Naive B cell (primary cell): ENCODE data around the gene PIP4K2B. TPM values are rescaled to one million over a fixed set of nuclear protein-coding genes. Genes with fewer than 3 reads are reported as not detected.
"Not testable (repeated sequence)": the region's sequence is repeated elsewhere in the genome, so short reads cannot be mapped to it uniquely, and the experiment has no call there.

Experiments used
- ATAC-seq, 2 donors: fragments of 150-1000 bp; cut with Tn5 transposase; 2 replicates each; pipeline ENCODE4 v1.10.0; 2021; ENCODE audit warnings: low read depth in 2 of 2, mild to moderate bottlenecking in 2 of 2, moderate library complexity in 2 of 2
- DNase-seq: peaks from one replicate; pipeline ENCODE4 v3.0.0; 2022
- H3K27ac Mint-ChIP-seq, 6 donors: one replicate each; pipeline ENCODE4 v1.8.0; 2020 to 2022; ENCODE audit warnings: mild to moderate bottlenecking in 6 of 6, mixed read lengths in 6 of 6, moderate library complexity in 5 of 6, inconsistent platforms in 2 of 6
- H3K27me3 Mint-ChIP-seq, 3 donors: one replicate each; pipeline ENCODE4 v1.8.0; 2021 to 2022; ENCODE audit warnings: mixed read lengths in 3 of 3, mild to moderate bottlenecking in 1 of 3
- H3K36me3 Mint-ChIP-seq, 2 donors: one replicate each; pipeline ENCODE4 v1.8.0; 2020 to 2022; ENCODE audit warnings: mixed read lengths in 2 of 2, inconsistent platforms in 1 of 2, mild to moderate bottlenecking in 1 of 2
- H3K4me1 Mint-ChIP-seq, 3 donors: one replicate each; pipeline ENCODE4 v1.8.0; 2020 to 2022; ENCODE audit warnings: mixed read lengths in 3 of 3, inconsistent platforms in 1 of 3, mild to moderate bottlenecking in 1 of 3, moderate library complexity in 1 of 3
- H3K4me3 Mint-ChIP-seq, 8 donors: one replicate each; pipeline ENCODE4 v1.8.0; 2020 to 2022; ENCODE audit warnings: mild to moderate bottlenecking in 8 of 8, mixed read lengths in 8 of 8, moderate library complexity in 8 of 8, inconsistent platforms in 2 of 8
- H3K9me3 Mint-ChIP-seq, 7 donors: one replicate each; pipeline ENCODE4 v1.8.0; 2020 to 2022; ENCODE audit warnings: mixed read lengths in 7 of 7, mild to moderate bottlenecking in 5 of 7, inconsistent platforms in 2 of 7, moderate library complexity in 1 of 7
- polyA plus RNA-seq, 6 donors: library from polyadenylated mRNA; unstranded; fragments of 300-500 nt; fragmentation: Illumina TruSeq; gene quantifications; one replicate each; pipeline ENCODE4 v1.2.3, GENCODE V29; 2021; ENCODE audit warnings: low read depth in 6 of 6

The PIP4K2B gene
- polyA plus RNA-seq, 6 donors from 2014 or later = 10.1 to 14.5 (median 11.8) TPM

GRCh38 chr17:38796451-38797157, 2.8 kb downstream of the PIP4K2B start:
- no peak for DNase-seq
- Mint-ChIP-seq H3K9me3 (no peaks in the 10 kb centered on the region), H3K27ac (peak overlapping the region in 1 of 6 donors; percentile 11), H3K36me3 (peaks cover 5 to 6% of the 10 kb centered on the region in 2 donors), H3K4me3 (peak overlapping the region in 3 of 8 donors; percentile 66 to 98 (median 94)), H3K27me3 (no peaks in the 10 kb centered on the region), H3K4me1 (peaks cover 35 to 51% (median 46%) of the 10 kb centered on the region in 3 donors)
- ATAC-seq = no peak

DNA sequence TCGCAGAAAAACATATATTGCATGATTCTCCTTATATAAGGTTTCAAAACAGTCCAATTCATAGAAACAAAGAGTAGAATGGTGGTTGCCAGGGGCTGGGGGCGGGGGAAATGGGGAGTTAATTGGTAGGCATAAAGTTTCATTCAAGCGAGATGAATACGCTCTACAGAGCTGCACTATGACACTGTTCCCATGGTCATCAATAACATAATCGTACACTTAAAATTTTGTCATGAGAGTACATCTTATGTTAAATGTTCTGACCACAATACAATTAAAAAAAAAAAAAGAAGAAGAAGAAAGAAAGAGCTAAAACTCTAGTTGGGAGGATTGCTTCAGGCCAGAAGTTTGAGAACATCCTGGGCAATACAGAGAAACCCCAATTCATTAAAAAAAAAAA, 5.1 kb downstream of the PIP4K2B start:
- Mint-ChIP-seq H3K27me3 (no peaks in the 10 kb centered on the region), H3K4me3 (no peak overlapping the region), H3K27ac (peak overlapping the region in 1 of 6 donors; percentile 30), H3K9me3 (no peaks in the 10 kb centered on the region), H3K36me3 (peaks cover 0 to 6% of the 10 kb centered on the region in 2 donors), H3K4me1 (peaks cover 28 to 52% (median 43%) of the 10 kb centered on the region in 3 donors)
- no peak for ATAC-seq
- no peak for DNase-seq

- H3K27ac Mint-ChIP-seq = no peak overlapping the region
- no peak overlapping the region for H3K4me3 Mint-ChIP-seq
- ATAC-seq (no peak), DNase-seq (no peak)
- H3K36me3 Mint-ChIP-seq = peaks cover 0 to under 1% of the 10 kb centered on the region in 2 donors
- H3K4me1 Mint-ChIP-seq = peaks cover 3 to 29% (median 28%) of the 10 kb centered on the region in 3 donors
- H3K27me3 Mint-ChIP-seq = no peaks in the 10 kb centered on the region
- no peaks in the 10 kb centered on the region for H3K9me3 Mint-ChIP-seq
Measured at GRCh38 chr17:38791162-38791561, 8.2 kb downstream of the PIP4K2B start.

- H3K4me3 Mint-ChIP-seq, H3K27ac Mint-ChIP-seq, H3K9me3 Mint-ChIP-seq, H3K36me3 Mint-ChIP-seq, DNase-seq, ATAC-seq, H3K27me3 Mint-ChIP-seq: not testable (repeated sequence)
- peaks cover 6 to 26% (median 21%) of the 10 kb centered on the region in 3 donors for H3K4me1 Mint-ChIP-seq
Measured at GRCh38 chr17:38790148-38790707, 9.1 kb downstream of the PIP4K2B start.

DNA sequence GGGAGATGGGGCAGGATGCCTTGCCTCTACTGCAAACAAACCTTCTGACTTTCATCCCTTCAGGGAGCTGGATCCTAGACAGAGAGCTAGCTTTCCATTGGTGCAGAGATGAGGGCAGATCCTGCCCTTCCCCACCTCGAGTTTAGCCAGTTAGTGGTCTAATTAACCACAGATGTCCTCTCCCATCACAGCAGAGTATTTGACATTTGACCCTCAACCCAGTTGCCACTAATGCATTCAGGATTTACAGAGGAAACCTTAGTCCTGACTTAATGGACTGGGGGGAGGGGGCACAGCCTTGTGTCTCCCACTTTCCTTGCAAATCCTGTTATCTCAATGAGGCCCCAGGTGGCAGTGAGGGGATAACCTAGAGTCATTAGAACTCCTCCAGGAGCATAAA, 10.2 kb downstream of the PIP4K2B start:
- no peak overlapping the region for H3K4me3 Mint-ChIP-seq
- no peaks in the 10 kb centered on the region for H3K27me3 Mint-ChIP-seq
- peaks cover 0 to 8% of the 10 kb centered on the region in 2 donors for H3K36me3 Mint-ChIP-seq
- no peak for DNase-seq
- ATAC-seq = no peak
- no peaks in the 10 kb centered on the region for H3K9me3 Mint-ChIP-seq
- H3K4me1 Mint-ChIP-seq = peaks cover 6 to 22% (median 19%) of the 10 kb centered on the region in 3 donors
- peak overlapping the region in 3 of 6 donors; percentile 22 to 56 (median 51) for H3K27ac Mint-ChIP-seq

DNA sequence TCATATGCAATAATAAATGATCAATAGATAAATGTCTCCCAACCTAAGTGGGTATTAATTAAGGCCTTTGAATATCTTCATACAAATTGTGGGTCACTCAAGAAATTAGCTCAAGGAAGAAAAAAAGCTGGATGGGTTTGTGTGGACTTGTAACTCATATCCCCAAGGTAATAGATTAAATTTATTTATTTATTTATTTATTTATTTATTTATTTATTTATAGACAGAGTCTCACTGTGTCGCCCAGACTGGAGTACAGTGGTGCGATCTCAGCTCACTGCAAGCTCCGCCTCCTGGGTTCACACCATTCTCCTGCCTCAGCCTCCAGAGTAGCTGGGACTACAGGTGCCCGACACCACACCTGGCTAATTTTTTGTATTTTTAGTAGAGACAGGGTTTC, 11.4 kb downstream of the PIP4K2B start:
- peak overlapping the region in 1 of 6 donors; percentile 44 for H3K27ac Mint-ChIP-seq
- H3K27me3 Mint-ChIP-seq, DNase-seq, H3K9me3 Mint-ChIP-seq, H3K4me3 Mint-ChIP-seq, H3K36me3 Mint-ChIP-seq, ATAC-seq: not testable (repeated sequence)
- H3K4me1 Mint-ChIP-seq = peaks cover 3 to 16% (median 14%) of the 10 kb centered on the region in 3 donors

- Mint-ChIP-seq H3K36me3 (peaks cover 0 to 8% of the 10 kb centered on the region in 2 donors), H3K4me3 (no peak overlapping the region), H3K27ac (no peak overlapping the region), H3K27me3 (no peaks in the 10 kb centered on the region), H3K9me3 (no peaks in the 10 kb centered on the region), H3K4me1 (peaks cover 3 to 14% (median 9%) of the 10 kb centered on the region in 3 donors)
- DNase-seq (no peak), ATAC-seq (no peak)
Measured at GRCh38 chr17:38786372-38786771, 13.0 kb downstream of the PIP4K2B start.

- no peaks in the 10 kb centered on the region for H3K27me3 Mint-ChIP-seq
Measured at GRCh38 chr17:38783227-38783626, 16.1 kb downstream of the PIP4K2B start.

GRCh38 chr17:38779965-38780752, 19.2 kb downstream of the PIP4K2B start:
- Mint-ChIP-seq H3K4me3 (no peak overlapping the region), H3K9me3 (no peaks in the 10 kb centered on the region), H3K27ac (peak overlapping the region in 3 of 6 donors; percentile 26 to 65 (median 64)), H3K27me3 (no peaks in the 10 kb centered on the region), H3K36me3 (peaks cover 5 to 25% of the 10 kb centered on the region in 2 donors), H3K4me1 (peaks cover 0 to 4% (median 0%) of the 10 kb centered on the region in 3 donors)
- DNase-seq (no peak), ATAC-seq (no peak)

More at GRCh38 chr17:38783227-38783626, 16.1 kb downstream of the PIP4K2B start:
- no peaks in the 10 kb centered on the region for H3K9me3 Mint-ChIP-seq
- H3K4me3 Mint-ChIP-seq = no peak overlapping the region
- peaks cover 5 to 32% of the 10 kb centered on the region in 2 donors for H3K36me3 Mint-ChIP-seq
- ATAC-seq (no peak), DNase-seq (no peak)
- peaks cover 3 to 11% (median 4%) of the 10 kb centered on the region in 3 donors for H3K4me1 Mint-ChIP-seq
- H3K27ac Mint-ChIP-seq = no peak overlapping the region

DNA sequence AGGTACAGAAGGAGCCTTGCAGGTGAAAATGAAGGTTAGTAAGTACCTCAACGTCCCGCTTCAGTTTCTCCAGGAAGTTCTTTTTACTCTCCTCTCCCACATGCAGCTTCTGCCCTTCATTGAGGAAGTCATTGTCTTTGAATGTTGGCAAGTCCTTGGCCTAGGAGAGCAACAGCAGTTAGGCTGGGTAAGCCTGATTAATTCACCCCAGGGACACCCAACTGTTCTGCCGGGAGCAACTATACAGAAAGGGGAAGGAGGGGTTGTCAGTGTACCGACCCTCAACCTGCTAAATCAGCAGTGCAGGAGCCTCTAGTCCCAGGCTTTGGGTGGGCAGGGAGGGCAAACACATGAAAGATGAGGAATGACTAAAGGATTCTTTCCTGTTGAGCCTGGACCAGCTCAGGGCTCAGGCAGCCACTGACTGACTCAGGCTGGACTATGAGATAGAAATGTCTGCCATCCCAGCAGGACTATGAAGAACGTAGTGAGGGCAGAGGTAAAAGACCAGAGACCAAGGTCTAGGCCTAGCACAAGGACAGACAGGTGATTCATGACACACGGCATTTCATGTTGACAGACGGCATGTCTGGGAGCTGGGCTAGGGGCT, 21.6 kb downstream of the PIP4K2B start:
- DNase-seq (no peak), ATAC-seq (no peak)
- no peaks in the 10 kb centered on the region for H3K9me3 Mint-ChIP-seq
- H3K27me3 Mint-ChIP-seq = no peaks in the 10 kb centered on the region
- no peak overlapping the region for H3K4me3 Mint-ChIP-seq
- no peak overlapping the region for H3K27ac Mint-ChIP-seq
- peaks cover 0 to 4% (median 0%) of the 10 kb centered on the region in 3 donors for H3K4me1 Mint-ChIP-seq
- H3K36me3 Mint-ChIP-seq = peaks cover 5 to 36% of the 10 kb centered on the region in 2 donors

DNA sequence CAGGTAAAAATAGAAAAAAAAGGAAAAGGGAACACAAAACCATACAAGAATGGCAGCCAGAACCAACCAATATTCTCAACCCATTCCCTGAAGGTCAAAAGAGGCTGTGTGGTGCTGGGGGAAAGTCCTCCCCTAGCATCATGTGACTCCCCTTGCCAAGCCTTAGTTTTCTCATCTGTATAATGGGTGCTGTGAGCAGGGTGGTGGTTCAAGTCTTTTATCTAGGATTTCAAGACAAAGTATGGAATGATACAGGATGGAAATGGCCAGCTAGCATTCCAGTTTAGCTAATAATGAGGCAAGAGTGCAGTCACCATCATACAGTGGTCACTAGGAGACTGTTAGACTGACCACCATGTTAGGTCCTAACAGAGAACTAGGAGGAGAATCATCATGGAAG, 26.1 kb downstream of the PIP4K2B start:
- Mint-ChIP-seq H3K27me3 (no peaks in the 10 kb centered on the region), H3K27ac (peak overlapping the region in 1 of 6 donors; percentile 48), H3K4me1 (peaks cover 2 to 8% (median 5%) of the 10 kb centered on the region in 3 donors), H3K36me3 (peaks cover 8 to 28% of the 10 kb centered on the region in 2 donors), H3K9me3 (no peaks in the 10 kb centered on the region), H3K4me3 (no peak overlapping the region)
- no peak for DNase-seq
- ATAC-seq = no peak

DNA sequence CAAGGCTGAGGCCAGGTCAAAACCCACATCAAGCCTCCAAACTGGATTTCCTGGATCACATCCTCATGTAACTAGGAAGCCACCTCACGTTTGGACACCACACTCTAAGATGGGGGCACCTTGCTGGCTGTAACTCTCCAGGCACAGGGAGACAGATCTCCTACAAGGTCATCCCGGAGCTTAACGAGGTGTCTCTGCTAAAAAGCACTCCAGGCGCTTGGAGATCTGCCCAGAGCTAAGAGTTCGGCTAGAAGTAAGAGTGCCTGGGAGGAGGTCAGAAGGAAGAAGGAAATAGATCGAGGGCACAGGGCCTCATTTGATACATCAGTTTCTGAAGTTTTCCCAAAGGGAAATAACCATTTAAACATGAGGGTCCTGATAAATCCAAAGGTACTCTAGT, 30.9 kb downstream of the PIP4K2B start:
- Mint-ChIP-seq H3K27me3 (no peaks in the 10 kb centered on the region), H3K4me1 (peaks cover 4 to 12% (median 6%) of the 10 kb centered on the region in 3 donors), H3K27ac (no peak overlapping the region), H3K9me3 (no peaks in the 10 kb centered on the region), H3K36me3 (peaks cover 8 to 27% of the 10 kb centered on the region in 2 donors), H3K4me3 (no peak overlapping the region)
- no peak for ATAC-seq
- DNase-seq = no peak

GRCh38 chr17:38766341-38766740, 33.0 kb downstream of the PIP4K2B start:
- peaks cover 6 to 17% (median 10%) of the 10 kb centered on the region in 3 donors for H3K4me1 Mint-ChIP-seq
- peaks cover 8 to 26% of the 10 kb centered on the region in 2 donors for H3K36me3 Mint-ChIP-seq
- H3K9me3 Mint-ChIP-seq = no peaks in the 10 kb centered on the region
- H3K27me3 Mint-ChIP-seq = no peaks in the 10 kb centered on the region
- H3K4me3 Mint-ChIP-seq = no peak overlapping the region
- DNase-seq (no peak), ATAC-seq (no peak)
- H3K27ac Mint-ChIP-seq = peak overlapping the region in 2 of 6 donors; percentile 72 to 88
